ENCODE measurements around the gene SOX6. TPM values are rescaled to one million over a fixed set of nuclear protein-coding genes. Genes with fewer than 3 reads are reported as not detected.
"Not testable (repeated sequence)": the region's sequence is repeated elsewhere in the genome, so short reads cannot be mapped to it uniquely, and the experiment has no call there.

The SOX6 gene
- total RNA-seq, 6 experiments from 2014 or later, result 3.3 to 16.1 (median 7.8) TPM

DNA sequence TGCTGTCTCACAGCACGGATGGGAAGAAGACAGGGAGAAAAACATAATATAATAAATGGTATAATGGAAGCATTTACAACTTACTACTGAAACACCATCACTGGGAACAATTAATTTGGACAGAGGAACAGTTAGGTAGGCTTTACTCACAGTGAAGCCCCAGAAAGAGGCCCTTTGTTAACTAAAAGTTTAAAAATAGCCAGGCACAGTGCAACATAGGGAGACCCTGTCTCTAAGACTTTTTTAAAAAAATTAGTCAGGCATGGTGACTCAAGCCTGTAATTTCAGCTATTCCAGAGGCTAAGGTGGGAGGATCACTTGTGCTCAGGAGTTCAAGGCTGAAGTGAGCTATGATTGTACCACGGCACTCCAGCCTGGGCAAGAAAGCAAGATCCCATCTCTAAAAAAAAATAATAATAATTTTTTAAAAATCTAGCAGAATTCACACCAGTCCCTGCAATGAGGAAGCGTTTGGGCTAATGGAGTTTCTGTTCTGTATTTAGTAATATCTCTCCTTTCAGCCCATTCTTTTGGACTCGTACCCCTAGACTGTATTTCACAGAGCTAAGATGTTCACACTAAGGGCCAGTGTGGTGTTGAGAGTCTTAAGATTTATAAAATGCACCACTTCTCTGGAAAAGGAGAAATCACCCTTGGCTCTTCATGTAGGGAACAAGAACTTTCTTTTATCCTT lies 275.5 kb downstream of the SOX6 start:
- no peaks in the 10 kb centered on the region for H3K9me3 ChIP-seq
- no peaks in the 10 kb centered on the region for H3K36me3 ChIP-seq
- ATAC-seq (no peak), DNase-seq (no peak)
- no peak for TF ChIP-seq POLR2A (IDR thresholded peaks at IDR 0.05)
- TF ChIP-seq, protein P1, sequence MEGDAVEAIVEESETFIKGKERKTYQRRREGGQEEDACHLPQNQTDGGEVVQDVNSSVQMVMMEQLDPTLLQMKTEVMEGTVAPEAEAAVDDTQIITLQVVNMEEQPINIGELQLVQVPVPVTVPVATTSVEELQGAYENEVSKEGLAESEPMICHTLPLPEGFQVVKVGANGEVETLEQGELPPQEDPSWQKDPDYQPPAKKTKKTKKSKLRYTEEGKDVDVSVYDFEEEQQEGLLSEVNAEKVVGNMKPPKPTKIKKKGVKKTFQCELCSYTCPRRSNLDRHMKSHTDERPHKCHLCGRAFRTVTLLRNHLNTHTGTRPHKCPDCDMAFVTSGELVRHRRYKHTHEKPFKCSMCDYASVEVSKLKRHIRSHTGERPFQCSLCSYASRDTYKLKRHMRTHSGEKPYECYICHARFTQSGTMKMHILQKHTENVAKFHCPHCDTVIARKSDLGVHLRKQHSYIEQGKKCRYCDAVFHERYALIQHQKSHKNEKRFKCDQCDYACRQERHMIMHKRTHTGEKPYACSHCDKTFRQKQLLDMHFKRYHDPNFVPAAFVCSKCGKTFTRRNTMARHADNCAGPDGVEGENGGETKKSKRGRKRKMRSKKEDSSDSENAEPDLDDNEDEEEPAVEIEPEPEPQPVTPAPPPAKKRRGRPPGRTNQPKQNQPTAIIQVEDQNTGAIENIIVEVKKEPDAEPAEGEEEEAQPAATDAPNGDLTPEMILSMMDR (IDR thresholded peaks at IDR 0.05), result no peak
- intact Hi-C loops (cut with DNase I), result no loop called here
- no peak overlapping the region for H3K27ac ChIP-seq
- 80% methylated on average over 4 of the region's 4 CpGs for WGBS (ENCODE audit: insufficient coverage, low coverage, low lambda C conversion rate, missing lambda C conversion rate)
- peaks cover 0 to 5% (median 0%) of the 10 kb centered on the region in 4 donors for H3K4me1 ChIP-seq
- H3K4me3 ChIP-seq, result no peak overlapping the region
- no peaks in the 10 kb centered on the region for H3K27me3 ChIP-seq

DNA sequence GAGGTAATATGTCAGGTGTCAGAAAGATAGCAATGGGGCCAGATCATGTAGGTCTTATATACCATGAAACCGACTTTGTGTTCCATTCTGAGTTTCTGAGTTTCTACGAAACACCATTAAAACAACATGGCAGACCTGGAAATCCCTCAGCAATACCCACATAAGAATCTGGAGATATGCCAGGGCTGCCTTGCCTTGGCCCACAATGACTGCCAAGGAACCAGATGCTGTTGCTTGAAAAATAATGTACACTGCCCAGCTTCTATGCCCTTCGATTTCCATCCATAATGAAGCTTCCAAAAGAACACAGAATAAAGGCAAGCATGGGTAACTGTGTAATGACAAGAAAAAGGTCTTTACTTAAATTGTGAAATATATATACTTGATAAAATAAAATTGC lies 277.4 kb downstream of the SOX6 start:
- 88% methylated on average over 3 of the region's 3 CpGs for WGBS (ENCODE audit: insufficient coverage, low coverage, low lambda C conversion rate, missing lambda C conversion rate)
- Histone ChIP-seq H3K4me3 (no peak overlapping the region), H3K36me3 (no peaks in the 10 kb centered on the region), H3K9me3 (no peaks in the 10 kb centered on the region), H3K27me3 (no peaks in the 10 kb centered on the region), H3K27ac (no peak overlapping the region), H3K4me1 (peaks cover 0 to 5% (median 0%) of the 10 kb centered on the region in 4 donors)
- ATAC-seq (no peak), DNase-seq (no peak)
- TF ChIP-seq POLR2A (IDR thresholded peaks at IDR 0.05), result no peak
- TF ChIP-seq, protein P1 (IDR thresholded peaks at IDR 0.05), result no peak
- intact Hi-C loops (cut with DNase I), result no loop called here

- H3K36me3 ChIP-seq, result no peaks in the 10 kb centered on the region
- ATAC-seq, result no peak
- H3K9me3 ChIP-seq, result no peaks in the 10 kb centered on the region
- H3K27ac ChIP-seq, result no peak overlapping the region
- 88% methylated on average over 1 of the region's 5 CpGs for WGBS (ENCODE audit: insufficient coverage, low coverage, low lambda C conversion rate, missing lambda C conversion rate)
- intact Hi-C loops (cut with DNase I), result no loop called here
- DNase-seq, result no peak
- H3K4me1 ChIP-seq, result no peaks in the 10 kb centered on the region
- TF ChIP-seq POLR2A (IDR thresholded peaks at IDR 0.05), result no peak
- TF ChIP-seq, protein P1 (IDR thresholded peaks at IDR 0.05), result no peak
- H3K27me3 ChIP-seq, result no peaks in the 10 kb centered on the region
- H3K4me3 ChIP-seq, result no peak overlapping the region
Observed at GRCh38 chr11:16070573-16070972, 285.8 kb downstream of the SOX6 start.

- H3K27me3 ChIP-seq; H3K36me3 ChIP-seq; ATAC-seq; H3K4me3 ChIP-seq; H3K27ac ChIP-seq; H3K4me1 ChIP-seq; intact Hi-C loops (cut with DNase I); DNase-seq; H3K9me3 ChIP-seq: not testable (repeated sequence)
- 93% methylated on average over 3 of the region's 3 CpGs for WGBS (ENCODE audit: insufficient coverage, low coverage, low lambda C conversion rate, missing lambda C conversion rate)
Observed at GRCh38 chr11:16067268-16067667, 289.1 kb downstream of the SOX6 start.

DNA sequence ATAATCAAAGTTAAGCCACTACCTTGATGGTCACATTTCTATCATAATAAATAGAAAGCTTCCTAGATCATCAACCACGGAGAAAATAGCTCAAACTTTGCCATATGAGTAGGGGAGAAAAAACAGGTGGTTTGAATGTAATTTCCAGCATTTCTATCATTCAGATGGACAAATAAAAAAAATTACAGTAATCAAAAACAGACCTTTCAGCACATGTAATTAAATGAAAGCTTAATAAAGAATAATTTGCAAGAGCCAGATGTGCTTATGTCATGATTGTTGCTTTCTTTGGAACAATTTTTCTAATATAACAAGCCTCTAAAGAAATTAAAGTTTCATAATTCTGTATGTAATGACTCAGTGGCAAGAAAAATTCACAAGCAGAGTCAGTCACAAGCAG lies 297.0 kb downstream of the SOX6 start:
- H3K4me3 ChIP-seq, result no peak overlapping the region
- H3K4me1 ChIP-seq, result no peaks in the 10 kb centered on the region
- ATAC-seq (no peak), DNase-seq (no peak)
- intact Hi-C loops (cut with DNase I), result no loop called here
- no peaks in the 10 kb centered on the region for H3K27me3 ChIP-seq
- no peaks in the 10 kb centered on the region for H3K9me3 ChIP-seq
- 86% methylated on average over 1 of the region's 1 CpG for WGBS (ENCODE audit: insufficient coverage, low coverage, low lambda C conversion rate, missing lambda C conversion rate)
- no peak for TF ChIP-seq POLR2A (IDR thresholded peaks at IDR 0.05)
- TF ChIP-seq, protein P1 (IDR thresholded peaks at IDR 0.05), result no peak
- no peaks in the 10 kb centered on the region for H3K36me3 ChIP-seq
- H3K27ac ChIP-seq, result no peak overlapping the region

Measured in right lobe of liver (tissue), 6 donors.